ENCODE results near the gene SNAP25.

SNAP25 gene

DNA sequence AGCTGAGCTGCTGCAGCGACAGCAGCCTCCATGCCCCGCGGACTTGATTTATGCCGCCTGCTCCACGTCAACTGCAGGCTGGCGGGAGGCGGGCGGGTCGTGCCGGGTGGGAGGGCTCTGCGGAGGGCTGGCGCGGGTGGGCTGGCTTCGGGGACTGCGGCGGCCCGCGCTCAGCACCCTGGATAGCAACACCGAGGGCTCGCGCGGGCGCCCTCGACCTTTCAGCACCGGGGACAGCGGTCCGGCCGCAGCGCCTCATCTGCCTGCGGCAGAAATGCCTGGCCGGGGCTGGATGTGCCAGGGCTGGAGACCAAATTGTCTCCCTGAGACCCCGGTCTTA is 792 bp downstream of the SNAP25 start (continued):
- TF ChIP-seq ZBTB7A (tag by site-specific recombination; IDR thresholded peaks at IDR 0.05; ENCODE audit: low read depth) (0 out of 2 replicates have a peak, but pooled peaks have one; percentile 26), ZFP69B (tag by site-specific recombination; IDR thresholded peaks at IDR 0.05) (no peak), ZNF514 (tag by site-specific recombination; IDR thresholded peaks at IDR 0.05) (no peak), TCF7L2 (IDR thresholded peaks at IDR 0.05; ENCODE audit: borderline replicate concordance, low read depth, low read length) (no peak), SP7 (tag by site-specific recombination; IDR thresholded peaks at IDR 0.05) (peak; percentile 43; the same call in 1 of the 2 replicates), SP2 (tag by site-specific recombination; IDR thresholded peaks at IDR 0.05) (peak; percentile 87), ZNF239 (tag by site-specific recombination; IDR thresholded peaks at IDR 0.05) (no peak), ZNF169 (tag by site-specific recombination; IDR thresholded peaks at IDR 0.05) (no peak), ZNF654 (tag by site-specific recombination; IDR thresholded peaks at IDR 0.05; ENCODE audit: low read depth) (no peak), TRIM28 (IDR thresholded peaks at IDR 0.05; ENCODE audit: borderline replicate concordance, low read length) (no peak), HOXC10 (CRISPR knock-in tag; IDR thresholded peaks at IDR 0.05) (peak; percentile 99), GLIS1 (tag by site-specific recombination; IDR thresholded peaks at IDR 0.05) (peak; percentile 65; the same call in 1 of the 2 replicates), ZBTB11 (tag by site-specific recombination; conservative IDR thresholded peaks at IDR 0.05; ENCODE audit: low read depth) (no peak), KLF8 (tag by site-specific recombination; IDR thresholded peaks at IDR 0.05) (0 out of 2 replicates have a peak, but pooled peaks have one; percentile 40), SALL2 (tag by site-specific recombination; IDR thresholded peaks at IDR 0.05; ENCODE audit: borderline replicate concordance) (no peak), SCRT2 (tag by site-specific recombination; IDR thresholded peaks at IDR 0.05) (no peak), ZNF561 (tag by site-specific recombination; IDR thresholded peaks at IDR 0.05; ENCODE audit: borderline replicate concordance) (0 out of 2 replicates have a peak, but pooled peaks have one; percentile 31), ZBTB17 (tag by site-specific recombination; IDR thresholded peaks at IDR 0.05) (peak; percentile 66), ZNF704 (tag by site-specific recombination; IDR thresholded peaks at IDR 0.05) (no peak), ZNF223 (tag by site-specific recombination; IDR thresholded peaks at IDR 0.05) (no peak), YY1 (tag by site-specific recombination; IDR thresholded peaks at IDR 0.05) (no peak), ZNF791 (tag by site-specific recombination; IDR thresholded peaks at IDR 0.05) (no peak), ZNF433 (tag by site-specific recombination; IDR thresholded peaks at IDR 0.05; ENCODE audit: low read depth) (no peak), ZNF76 (tag by site-specific recombination; IDR thresholded peaks at IDR 0.05; ENCODE audit: borderline replicate concordance, low read depth) (peak; percentile 29; the same call in 1 of the 2 replicates)
- TF ChIP-seq, protein P1, sequence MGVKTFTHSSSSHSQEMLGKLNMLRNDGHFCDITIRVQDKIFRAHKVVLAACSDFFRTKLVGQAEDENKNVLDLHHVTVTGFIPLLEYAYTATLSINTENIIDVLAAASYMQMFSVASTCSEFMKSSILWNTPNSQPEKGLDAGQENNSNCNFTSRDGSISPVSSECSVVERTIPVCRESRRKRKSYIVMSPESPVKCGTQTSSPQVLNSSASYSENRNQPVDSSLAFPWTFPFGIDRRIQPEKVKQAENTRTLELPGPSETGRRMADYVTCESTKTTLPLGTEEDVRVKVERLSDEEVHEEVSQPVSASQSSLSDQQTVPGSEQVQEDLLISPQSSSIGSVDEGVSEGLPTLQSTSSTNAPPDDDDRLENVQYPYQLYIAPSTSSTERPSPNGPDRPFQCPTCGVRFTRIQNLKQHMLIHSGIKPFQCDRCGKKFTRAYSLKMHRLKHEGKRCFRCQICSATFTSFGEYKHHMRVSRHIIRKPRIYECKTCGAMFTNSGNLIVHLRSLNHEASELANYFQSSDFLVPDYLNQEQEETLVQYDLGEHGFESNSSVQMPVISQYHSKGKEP (tag by site-specific recombination; IDR thresholded peaks at IDR 0.05) = no peak; the same call in 1 of the 2 replicates
- TF ChIP-seq, protein P2, sequence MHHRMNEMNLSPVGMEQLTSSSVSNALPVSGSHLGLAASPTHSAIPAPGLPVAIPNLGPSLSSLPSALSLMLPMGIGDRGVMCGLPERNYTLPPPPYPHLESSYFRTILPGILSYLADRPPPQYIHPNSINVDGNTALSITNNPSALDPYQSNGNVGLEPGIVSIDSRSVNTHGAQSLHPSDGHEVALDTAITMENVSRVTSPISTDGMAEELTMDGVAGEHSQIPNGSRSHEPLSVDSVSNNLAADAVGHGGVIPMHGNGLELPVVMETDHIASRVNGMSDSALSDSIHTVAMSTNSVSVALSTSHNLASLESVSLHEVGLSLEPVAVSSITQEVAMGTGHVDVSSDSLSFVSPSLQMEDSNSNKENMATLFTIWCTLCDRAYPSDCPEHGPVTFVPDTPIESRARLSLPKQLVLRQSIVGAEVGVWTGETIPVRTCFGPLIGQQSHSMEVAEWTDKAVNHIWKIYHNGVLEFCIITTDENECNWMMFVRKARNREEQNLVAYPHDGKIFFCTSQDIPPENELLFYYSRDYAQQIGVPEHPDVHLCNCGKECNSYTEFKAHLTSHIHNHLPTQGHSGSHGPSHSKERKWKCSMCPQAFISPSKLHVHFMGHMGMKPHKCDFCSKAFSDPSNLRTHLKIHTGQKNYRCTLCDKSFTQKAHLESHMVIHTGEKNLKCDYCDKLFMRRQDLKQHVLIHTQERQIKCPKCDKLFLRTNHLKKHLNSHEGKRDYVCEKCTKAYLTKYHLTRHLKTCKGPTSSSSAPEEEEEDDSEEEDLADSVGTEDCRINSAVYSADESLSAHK (tag by site-specific recombination; IDR thresholded peaks at IDR 0.05) = peak; percentile 26; the same call in 1 of the 2 replicates
- TF ChIP-seq, protein P3, sequence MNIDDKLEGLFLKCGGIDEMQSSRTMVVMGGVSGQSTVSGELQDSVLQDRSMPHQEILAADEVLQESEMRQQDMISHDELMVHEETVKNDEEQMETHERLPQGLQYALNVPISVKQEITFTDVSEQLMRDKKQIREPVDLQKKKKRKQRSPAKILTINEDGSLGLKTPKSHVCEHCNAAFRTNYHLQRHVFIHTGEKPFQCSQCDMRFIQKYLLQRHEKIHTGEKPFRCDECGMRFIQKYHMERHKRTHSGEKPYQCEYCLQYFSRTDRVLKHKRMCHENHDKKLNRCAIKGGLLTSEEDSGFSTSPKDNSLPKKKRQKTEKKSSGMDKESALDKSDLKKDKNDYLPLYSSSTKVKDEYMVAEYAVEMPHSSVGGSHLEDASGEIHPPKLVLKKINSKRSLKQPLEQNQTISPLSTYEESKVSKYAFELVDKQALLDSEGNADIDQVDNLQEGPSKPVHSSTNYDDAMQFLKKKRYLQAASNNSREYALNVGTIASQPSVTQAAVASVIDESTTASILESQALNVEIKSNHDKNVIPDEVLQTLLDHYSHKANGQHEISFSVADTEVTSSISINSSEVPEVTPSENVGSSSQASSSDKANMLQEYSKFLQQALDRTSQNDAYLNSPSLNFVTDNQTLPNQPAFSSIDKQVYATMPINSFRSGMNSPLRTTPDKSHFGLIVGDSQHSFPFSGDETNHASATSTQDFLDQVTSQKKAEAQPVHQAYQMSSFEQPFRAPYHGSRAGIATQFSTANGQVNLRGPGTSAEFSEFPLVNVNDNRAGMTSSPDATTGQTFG (tag by site-specific recombination; IDR thresholded peaks at IDR 0.05; ENCODE audit: borderline replicate concordance) = no peak
- TF ChIP-seq, protein P4, sequence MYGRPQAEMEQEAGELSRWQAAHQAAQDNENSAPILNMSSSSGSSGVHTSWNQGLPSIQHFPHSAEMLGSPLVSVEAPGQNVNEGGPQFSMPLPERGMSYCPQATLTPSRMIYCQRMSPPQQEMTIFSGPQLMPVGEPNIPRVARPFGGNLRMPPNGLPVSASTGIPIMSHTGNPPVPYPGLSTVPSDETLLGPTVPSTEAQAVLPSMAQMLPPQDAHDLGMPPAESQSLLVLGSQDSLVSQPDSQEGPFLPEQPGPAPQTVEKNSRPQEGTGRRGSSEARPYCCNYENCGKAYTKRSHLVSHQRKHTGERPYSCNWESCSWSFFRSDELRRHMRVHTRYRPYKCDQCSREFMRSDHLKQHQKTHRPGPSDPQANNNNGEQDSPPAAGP (tag by site-specific recombination; IDR thresholded peaks at IDR 0.05) = peak; percentile 60; the same call in 1 of the 2 replicates
